GM21619 (cell line): ENCODE measurements around the gene EYA2.

Source experiments
- ATAC-seq: cut with Tn5 transposase; IDR thresholded peaks from one replicate; pipeline ENCODE4 v1.9.1; 2021; ENCODE audit not compliant: unreplicated experiment

Gene EYA2

DNA sequence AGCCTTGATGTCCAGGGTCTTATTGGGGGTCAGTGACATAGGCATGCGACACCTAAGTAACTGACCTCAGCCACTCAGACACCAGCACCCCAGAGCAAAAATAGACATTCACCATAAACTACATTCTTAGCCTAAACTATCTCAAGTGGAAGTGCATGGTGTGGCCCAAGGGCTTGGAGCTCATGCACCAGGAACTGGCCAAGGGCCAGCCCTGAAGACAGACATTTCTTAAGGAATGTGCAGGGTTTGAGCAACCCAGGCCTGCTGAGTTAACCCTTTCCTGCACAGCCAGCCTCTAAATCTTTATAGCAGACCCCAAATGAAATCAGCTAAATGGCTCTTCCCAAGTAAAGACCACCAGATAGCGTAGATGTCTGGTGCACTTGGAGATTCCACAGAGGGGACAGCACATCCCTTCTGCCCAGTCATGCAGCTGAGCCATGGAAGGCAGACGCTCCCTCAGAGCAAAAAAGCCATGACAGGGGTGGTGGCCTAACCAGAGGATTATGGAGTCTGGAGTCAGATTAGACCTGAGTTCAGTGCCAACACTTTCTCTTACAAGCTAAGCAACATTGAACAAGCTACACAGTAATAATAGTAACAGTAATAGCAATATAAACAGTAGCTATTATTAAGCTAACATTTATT, 239.3 kb downstream of the EYA2 start:
- ATAC-seq = no peak

DNA sequence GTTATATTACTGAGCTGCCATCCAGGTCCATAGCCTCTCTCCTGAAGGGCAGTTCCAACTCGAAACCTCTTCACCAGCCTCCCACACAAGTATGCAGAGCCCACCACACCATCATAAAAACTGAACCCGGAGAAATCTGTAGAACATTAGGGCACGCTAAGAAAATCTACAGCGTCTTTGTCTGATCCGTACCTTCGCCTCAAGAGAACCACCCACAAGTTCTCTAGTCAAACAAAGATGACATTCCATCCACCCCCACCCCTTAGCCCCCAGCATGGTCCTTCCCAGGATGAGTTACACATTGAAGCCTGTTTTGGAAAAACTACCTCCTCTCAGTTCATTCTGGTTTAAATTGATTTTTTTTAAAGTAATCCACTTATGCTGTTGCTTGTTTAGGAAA, 242.1 kb downstream of the EYA2 start:
- ATAC-seq = no peak

GRCh38 chr20:47137231-47137870, 242.7 kb downstream of the EYA2 start:
- no peak for ATAC-seq

- no peak for ATAC-seq
These were observed 245.4 kb downstream of the EYA2 start for GRCh38 chr20:47139934-47140535.

- ATAC-seq = no peak
These were observed 246.8 kb downstream of the EYA2 start for GRCh38 chr20:47141350-47141921.

GRCh38 chr20:47141941-47142773, 247.5 kb downstream of the EYA2 start:
- ATAC-seq = no peak

- no peak for ATAC-seq
These were observed 248.1 kb downstream of the EYA2 start for GRCh38 chr20:47142774-47143170.

DNA sequence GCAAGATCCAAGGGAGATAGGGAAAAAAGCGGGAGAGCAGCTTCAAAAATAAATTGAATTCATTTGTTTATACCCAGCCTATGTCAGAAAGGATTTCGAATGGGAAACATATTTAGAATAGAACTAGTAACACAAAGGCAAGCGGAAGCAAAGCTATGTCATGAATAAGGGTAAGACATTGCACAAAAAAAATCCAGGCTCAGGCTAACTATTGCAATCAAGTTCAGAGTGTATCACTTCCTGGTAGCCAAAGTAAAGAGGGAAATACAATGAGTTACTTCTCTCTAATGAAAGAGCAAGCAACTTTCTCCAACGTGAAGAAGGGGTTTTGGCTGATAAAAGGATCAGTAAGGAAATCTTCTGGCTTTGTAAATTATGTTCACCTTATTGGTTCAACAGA, 249.0 kb downstream of the EYA2 start:
- no peak for ATAC-seq

GRCh38 chr20:47144463-47144862, 249.8 kb downstream of the EYA2 start:
- no peak for ATAC-seq

DNA sequence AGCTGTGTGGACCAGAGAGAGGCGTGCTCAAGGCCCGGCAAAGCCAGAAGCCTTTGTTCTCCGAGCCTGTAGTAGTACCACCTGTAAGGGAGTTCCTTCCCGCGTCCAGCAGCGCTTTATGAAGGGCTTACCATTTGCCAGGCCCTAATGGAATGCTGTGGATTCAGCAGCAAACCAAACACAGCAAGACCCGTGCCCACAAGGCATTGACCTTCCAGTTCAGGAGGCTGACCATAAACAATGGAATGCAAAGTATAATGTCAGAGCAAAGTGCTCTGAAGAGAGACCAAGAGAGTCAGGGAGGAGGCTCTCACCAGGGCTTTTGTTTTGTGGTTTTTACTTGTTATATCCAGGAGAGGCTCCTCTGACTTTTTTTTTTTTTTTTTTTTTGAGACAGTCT, 252.0 kb downstream of the EYA2 start:
- no peak for ATAC-seq

DNA sequence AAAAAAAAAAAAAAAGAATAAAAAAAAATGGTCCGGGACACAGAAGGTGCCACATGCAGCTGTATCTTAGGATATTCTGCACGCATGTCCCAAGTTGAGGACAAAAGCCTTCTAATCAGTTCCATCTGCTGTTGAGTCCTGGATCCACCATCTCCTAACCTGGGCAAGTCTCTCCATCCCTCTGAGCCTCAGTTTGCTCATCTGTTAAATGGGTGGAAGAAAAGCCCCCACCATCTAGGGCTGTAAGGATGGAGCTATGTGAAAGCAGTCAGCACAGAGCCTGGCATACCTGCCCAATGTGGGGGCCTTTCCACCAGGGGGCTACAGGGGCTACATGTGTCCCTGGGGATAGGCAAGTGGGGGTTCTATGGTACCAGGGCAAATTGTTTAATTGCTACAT, 253.4 kb downstream of the EYA2 start:
- no peak for ATAC-seq

- no peak for ATAC-seq
These were observed 255.3 kb downstream of the EYA2 start for GRCh38 chr20:47149939-47150338.

- ATAC-seq = no peak
These were observed 255.9 kb downstream of the EYA2 start for GRCh38 chr20:47150403-47151152.

DNA sequence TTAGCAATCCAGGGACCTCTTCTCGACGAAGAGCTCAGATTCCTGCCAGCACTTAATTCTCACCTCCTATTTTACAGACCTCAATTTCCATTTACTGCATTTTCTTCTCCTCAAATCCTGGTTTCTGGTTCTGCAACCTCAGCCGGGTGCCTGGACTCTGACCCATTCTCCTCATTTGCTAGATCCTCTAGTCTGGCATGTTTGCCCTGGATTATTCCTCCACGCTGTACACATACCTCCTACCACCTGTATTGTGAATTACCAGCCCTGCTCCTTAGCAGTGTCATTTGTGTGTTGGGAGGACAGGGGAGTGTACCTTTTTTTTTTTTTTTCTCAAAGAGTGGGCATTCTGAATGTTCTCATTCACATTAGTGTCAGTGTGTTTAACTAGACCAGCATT, 257.4 kb downstream of the EYA2 start:
- ATAC-seq = no peak

DNA sequence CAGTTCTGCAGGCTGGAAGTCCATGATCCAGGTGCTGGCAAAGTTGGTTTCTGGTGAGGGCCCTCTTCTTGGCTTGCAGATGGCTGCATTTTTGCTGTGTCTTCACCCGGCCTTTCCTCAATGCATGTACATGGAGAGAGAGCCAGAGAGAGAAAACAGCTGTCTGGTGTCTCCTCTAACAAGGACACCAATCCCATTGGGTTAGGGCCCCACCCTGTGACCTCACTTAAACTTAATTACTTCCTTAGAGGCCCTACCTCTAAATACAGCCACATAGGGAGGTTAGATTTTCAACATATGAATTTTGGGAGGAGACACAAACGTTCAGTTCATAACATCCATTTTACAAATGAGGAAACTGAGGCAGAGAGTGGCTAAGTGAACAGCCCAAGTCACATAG, 259.4 kb downstream of the EYA2 start:
- no peak for ATAC-seq

GRCh38 chr20:47156301-47157137, 261.9 kb downstream of the EYA2 start:
- ATAC-seq = no peak

DNA sequence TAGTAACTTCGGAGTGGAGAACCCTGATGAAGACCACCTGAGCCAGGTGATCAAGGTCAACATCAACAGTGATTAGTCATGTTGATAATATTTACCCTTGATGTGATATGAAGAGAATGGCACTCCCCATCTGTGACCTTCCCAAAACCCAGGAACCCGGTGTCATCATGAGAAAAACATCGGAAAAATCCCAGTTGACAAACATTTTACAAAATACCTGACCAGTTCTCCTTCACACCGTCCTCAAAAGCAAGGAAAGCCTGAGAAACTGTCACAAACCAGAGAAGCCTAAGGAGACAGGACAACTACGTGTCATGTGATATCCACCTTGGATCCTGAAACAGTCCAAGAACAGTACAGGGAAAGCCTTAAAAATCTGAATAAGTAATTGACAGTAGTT, 264.5 kb downstream of the EYA2 start:
- ATAC-seq = no peak

- no peak for ATAC-seq
These were observed 265.6 kb downstream of the EYA2 start for GRCh38 chr20:47160240-47160639.

GRCh38 chr20:47160992-47161391, 266.3 kb downstream of the EYA2 start:
- no peak for ATAC-seq

DNA sequence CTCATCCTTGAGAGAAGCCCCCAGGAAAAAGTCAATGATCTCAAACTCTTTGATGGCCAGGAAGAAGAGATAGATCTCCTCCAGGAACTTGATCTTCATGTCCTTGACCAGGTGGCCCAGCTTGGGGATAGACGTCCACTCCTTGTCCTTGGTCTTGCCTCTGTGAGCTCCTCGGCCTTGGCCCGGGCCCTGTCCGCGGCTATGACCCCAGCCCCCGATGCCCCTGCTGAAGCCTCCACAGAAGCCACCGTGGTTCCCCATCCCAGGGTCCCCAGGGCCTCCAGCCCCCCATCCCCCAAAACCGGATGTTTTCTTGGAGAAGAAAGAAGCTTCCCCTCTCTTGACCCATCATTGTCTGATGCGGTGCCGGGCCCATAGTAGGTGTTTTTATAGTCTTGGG, 266.8 kb downstream of the EYA2 start:
- ATAC-seq = no peak
